K562 (cell line): ENCODE data around the gene HOXA2.

ENCODE experiments used
- ARNT ChIP-seq, 2 experiments: fragments of 450-650 bp; IDR thresholded peaks; 2 replicates each; pipeline ENCODE4 v1.6.1; 2016; ENCODE audit warnings: mild to moderate bottlenecking in 1 of 2
- ELF4 ChIP-seq: fragments of 450-650 bp; formaldehyde crosslinking; IDR thresholded peaks from 2 replicates; pipeline ENCODE4 v1.4.0; 2022; ENCODE audit warnings: missing genetic modification characterization
- ERF ChIP-seq: fragments of 450-650 bp; formaldehyde crosslinking; IDR thresholded peaks from 2 replicates; pipeline ENCODE4 v1.4.0; 2020; ENCODE audit warnings: mild to moderate bottlenecking, mixed read lengths
- EZH2 ChIP-seq: IDR thresholded peaks from 2 replicates; pipeline ENCODE4 v1.6.1; 2012; ENCODE audit warnings: low read depth, mild to moderate bottlenecking, inconsistent platforms, low read length, borderline replicate concordance
- NBN ChIP-seq: fragments of 450-650 bp; IDR thresholded peaks from 2 replicates; pipeline ENCODE4 v1.6.1; 2016; ENCODE audit warnings: low read depth, mild to moderate bottlenecking
- NCOA2 ChIP-seq, 2 experiments: fragments of 450-650 bp; IDR thresholded peaks; 2 replicates each; pipeline ENCODE4 v1.6.1; 2018; ENCODE audit warnings: mild to moderate bottlenecking in 2 of 2, moderate library complexity in 1 of 2; ENCODE audit not compliant: partially characterized antibody in 2 of 2
- NFE2L1 ChIP-seq: fragments of 450-650 bp; IDR thresholded peaks from 2 replicates; pipeline ENCODE4 v1.6.1; 2016; ENCODE audit warnings: missing genetic modification characterization, low read depth, mild to moderate bottlenecking, missing compliant biosample characterization, moderate library complexity, borderline replicate concordance
- NR2C2 ChIP-seq, 2 experiments: fragments of 200-800 bp in 1 of 2; sonication (Bioruptor generic) in 1 of 2; sonication (generic) in 1 of 2; formaldehyde crosslinking in 1 of 2; IDR thresholded peaks; 2 replicates each; pipeline versions ENCODE4 v1.6.1 to v1.8.0; 2016 to 2022; ENCODE audit warnings: mild to moderate bottlenecking in 1 of 2, missing compliant biosample characterization in 1 of 2, missing genetic modification characterization in 1 of 2, missing genetic modification reagents in 1 of 2
- SREBF2 ChIP-seq: sonication (generic); formaldehyde crosslinking; IDR thresholded peaks from 2 replicates; pipeline ENCODE4 v1.4.0; 2020; ENCODE audit warnings: mild to moderate bottlenecking, missing genetic modification reagents
- ZNF398 ChIP-seq: fragments of 250-450 bp; sonication (Bioruptor Pico); IDR thresholded peaks from 2 replicates; pipeline ENCODE4 v1.8.0; 2021; ENCODE audit warnings: moderate library complexity, mild to moderate bottlenecking, inconsistent platforms
- ZNF668 ChIP-seq: fragments of 250-450 bp; sonication (Bioruptor Pico); IDR thresholded peaks from 2 replicates; pipeline ENCODE4 v1.8.0; 2022; ENCODE audit warnings: mild to moderate bottlenecking, inconsistent platforms

- TF ChIP-seq NCOA2 (IDR thresholded peaks at IDR 0.05; ENCODE audit: partially characterized antibody in 2 of 2): no peak
- no peak for TF ChIP-seq ZNF668 (CRISPR knock-in tag)
- no peak for TF ChIP-seq SREBF2 (CRISPR knock-in tag)
- no peak for TF ChIP-seq EZH2
- no peak for TF ChIP-seq NBN
- no peak for TF ChIP-seq ARNT (IDR thresholded peaks at IDR 0.05)
- no peak for TF ChIP-seq NFE2L1 (tag)
- no peak for TF ChIP-seq ELF4 (CRISPR knock-in tag)
- no peak for TF ChIP-seq ZNF398 (CRISPR knock-in tag)
- no peak for TF ChIP-seq NR2C2 (CRISPR knock-in tag; IDR thresholded peaks at IDR 0.05)
- no peak for TF ChIP-seq NR2C2 (tag; IDR thresholded peaks at IDR 0.05)
- TF ChIP-seq ERF (CRISPR knock-in tag): no peak
Observed at GRCh38 chr7:27123477-27124053, 21.1 kb upstream of the HOXA2 start.
